ENCODE results near the gene SORBS1.

The SORBS1 gene

GRCh38 chr10:95530029-95530428 lies 31.1 kb downstream of the SORBS1 start:
- Histone ChIP-seq H3K4me3 (ENCODE audit: low read depth, low read length) (no peak overlapping the region), H3K36me3 (ENCODE audit: control insufficient read depth in 2 of 2, insufficient read depth in 1 of 2, low read length in 2 of 2) (no peaks in the 10 kb centered on the region), H3K27ac (ENCODE audit: extremely low read depth, low read depth, low read length) (no peak overlapping the region), H3K9me3 (ENCODE audit: control insufficient read depth, insufficient read depth, low read depth, low read length) (no peaks in the 10 kb centered on the region), H3K4me1 (ENCODE audit: control insufficient read depth, insufficient read depth, low read length) (no peaks in the 10 kb centered on the region)
- POLR2A ChIA-PET: no interaction called here
- no peak for TF ChIP-seq ZNF169 (tag by site-specific recombination; IDR thresholded peaks at IDR 0.05)
- TF ChIP-seq ZNF791 (tag by site-specific recombination; IDR thresholded peaks at IDR 0.05): no peak
- TF ChIP-seq ZNF18 (tag by site-specific recombination; IDR thresholded peaks at IDR 0.05): no peak
- TF ChIP-seq ZNF175 (tag by site-specific recombination; IDR thresholded peaks at IDR 0.05): no peak
- no peak for TF ChIP-seq ZNF146 (tag by site-specific recombination; IDR thresholded peaks at IDR 0.05)
- CTCF ChIA-PET: interaction anchor here (0.7 kb wide), 1 partner anchor 704 kb away, joined by 3 read pairs; no protein-coding TSS in a partner anchor

GRCh38 chr10:95526044-95526443 lies 35.1 kb downstream of the SORBS1 start:
- CTCF ChIA-PET: no interaction called here
- TF ChIP-seq ZNF211 (tag by site-specific recombination; IDR thresholded peaks at IDR 0.05; ENCODE audit: low read depth) (no peak), PRDM10 (tag by site-specific recombination; IDR thresholded peaks at IDR 0.05) (no peak), GLI2 (tag by site-specific recombination; IDR thresholded peaks at IDR 0.05; ENCODE audit: borderline replicate concordance, low read depth) (no peak), OSR2 (tag by site-specific recombination; IDR thresholded peaks at IDR 0.05) (no peak), ZNF785 (tag by site-specific recombination; IDR thresholded peaks at IDR 0.05) (no peak), SP3 (tag by site-specific recombination; IDR thresholded peaks at IDR 0.05) (no peak), ZBTB1 (tag by site-specific recombination; IDR thresholded peaks at IDR 0.05) (no peak), ZNF2 (tag by site-specific recombination; IDR thresholded peaks at IDR 0.05) (no peak), ZNF658 (tag by site-specific recombination; IDR thresholded peaks at IDR 0.05) (no peak), ZNF121 (tag by site-specific recombination; IDR thresholded peaks at IDR 0.05) (no peak), INSM2 (tag by site-specific recombination; IDR thresholded peaks at IDR 0.05) (no peak), SCRT2 (tag by site-specific recombination; IDR thresholded peaks at IDR 0.05) (no peak), MYNN (tag by site-specific recombination; IDR thresholded peaks at IDR 0.05; ENCODE audit: borderline replicate concordance) (no peak)
- H3K36me3 ChIP-seq (ENCODE audit: control insufficient read depth in 2 of 2, insufficient read depth in 1 of 2, low read length in 2 of 2): no peaks in the 10 kb centered on the region

More at GRCh38 chr10:95526044-95526443, 35.1 kb downstream of the SORBS1 start:
- no peaks in the 10 kb centered on the region for H3K4me1 ChIP-seq (ENCODE audit: control insufficient read depth, insufficient read depth, low read length)
- POLR2A ChIA-PET: no interaction called here
- no peaks in the 10 kb centered on the region for H3K9me3 ChIP-seq (ENCODE audit: control insufficient read depth, insufficient read depth, low read depth, low read length)
- H3K27ac ChIP-seq (ENCODE audit: extremely low read depth, low read depth, low read length): no peak overlapping the region
- no peak overlapping the region for H3K4me3 ChIP-seq (ENCODE audit: low read depth, low read length)

All from HEK293 (cell line).